HG02970 (cell line): ENCODE results near the gene WNT1.

ENCODE experiments used
- ATAC-seq: cut with Tn5 transposase; IDR thresholded peaks from one replicate; pipeline ENCODE4 v1.9.1; 2021; ENCODE audit warnings: mild to moderate bottlenecking, moderate library complexity, moderate number of reproducible peaks; ENCODE audit not compliant: unreplicated experiment, low FRiP score

The WNT1 gene

DNA sequence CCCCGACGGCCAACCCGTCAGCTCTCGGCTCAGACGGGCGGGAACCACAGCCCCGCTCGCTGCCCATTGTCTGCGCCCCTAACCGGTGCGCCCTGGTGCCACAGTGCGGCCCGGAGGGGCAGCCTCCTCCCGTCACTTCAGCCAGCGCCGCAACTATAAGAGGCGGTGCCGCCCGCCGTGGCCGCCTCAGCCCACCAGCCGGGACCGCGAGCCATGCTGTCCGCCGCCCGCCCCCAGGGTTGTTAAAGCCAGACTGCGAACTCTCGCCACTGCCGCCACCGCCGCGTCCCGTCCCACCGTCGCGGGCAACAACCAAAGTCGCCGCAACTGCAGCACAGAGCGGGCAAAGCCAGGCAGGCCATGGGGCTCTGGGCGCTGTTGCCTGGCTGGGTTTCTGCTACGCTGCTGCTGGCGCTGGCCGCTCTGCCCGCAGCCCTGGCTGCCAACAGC lies at the start of gene WNT1:
Gene WNT1, plus strand, starts transcription at position 32 of the 450 bp plus-strand sequence. Its CDS starts 329 bp downstream, at position 361.
- no peak for ATAC-seq

DNA sequence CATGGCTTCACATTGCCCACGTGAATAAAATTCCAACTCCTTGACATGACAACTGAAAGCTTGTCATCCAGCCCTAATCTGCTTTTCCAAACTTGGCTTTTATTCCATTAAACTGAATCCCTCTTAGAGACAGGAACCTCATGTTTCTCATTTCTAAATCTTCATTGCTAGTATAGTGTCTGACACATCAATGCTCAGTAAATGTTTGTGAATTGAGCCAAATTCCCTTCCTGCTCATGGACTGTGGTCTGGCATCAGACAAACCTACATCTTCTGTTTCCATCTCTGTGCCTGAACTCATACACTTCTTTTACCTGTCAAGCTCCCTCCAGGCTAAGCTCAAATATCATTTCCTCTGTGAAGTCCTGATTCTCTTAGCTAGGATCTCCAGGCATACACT lies 48.6 kb upstream of the WNT1 start:
- no peak for ATAC-seq

GRCh38 chr12:48930475-48930874 lies 47.6 kb upstream of the WNT1 start:
- ATAC-seq, result no peak

DNA sequence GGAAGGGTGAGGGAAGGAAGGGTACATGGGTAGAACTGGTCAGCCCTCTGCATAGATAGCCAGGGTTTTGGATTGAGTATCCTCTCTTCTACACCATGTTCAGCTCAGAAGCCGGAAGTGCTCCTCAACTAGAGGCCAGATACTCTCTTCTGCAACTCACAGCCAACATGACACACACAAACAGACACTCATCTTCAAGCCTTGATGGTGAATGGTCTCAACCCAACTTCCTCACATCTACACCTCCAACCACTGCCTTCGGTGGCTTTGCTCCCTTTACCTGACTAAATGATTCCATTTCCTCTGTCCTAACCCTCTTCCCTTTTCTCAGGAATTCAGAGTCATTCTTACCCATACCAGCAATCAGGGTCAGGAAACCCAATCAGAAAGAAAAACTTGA lies 45.2 kb upstream of the WNT1 start:
- no peak for ATAC-seq

DNA sequence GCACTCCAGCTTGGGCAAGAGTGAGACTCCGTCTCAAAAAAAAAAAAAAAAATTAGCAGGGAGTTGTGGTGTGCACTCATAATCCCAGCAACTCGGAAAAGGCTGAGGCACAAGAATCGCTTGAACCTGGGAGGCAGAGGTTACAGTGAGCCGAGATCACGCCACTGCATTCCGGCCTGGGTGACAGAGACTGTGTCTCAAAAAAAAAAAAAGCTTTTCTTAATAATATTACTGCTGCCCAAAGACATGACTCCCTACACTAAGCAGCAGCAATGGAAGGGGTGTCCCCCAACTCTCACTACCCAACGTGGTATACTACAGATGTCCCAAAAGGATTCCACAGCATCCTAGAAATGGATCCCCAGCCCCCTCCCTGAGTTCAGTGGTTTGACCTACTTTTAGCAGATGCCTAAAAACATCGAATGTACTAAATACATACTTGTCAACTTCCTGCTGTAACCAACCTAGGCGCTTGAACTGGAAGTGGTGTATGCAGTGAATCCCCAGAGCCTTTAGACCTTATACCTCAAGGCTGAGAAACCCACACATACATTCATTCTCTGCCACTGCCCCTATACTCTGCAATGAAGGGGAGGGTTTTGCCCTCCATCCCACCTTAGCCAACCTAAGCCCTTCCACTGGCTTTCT lies 44.3 kb upstream of the WNT1 start:
- no peak for ATAC-seq

- ATAC-seq, result no peak
These were observed 43.8 kb upstream of the WNT1 start for GRCh38 chr12:48934312-48934706.

DNA sequence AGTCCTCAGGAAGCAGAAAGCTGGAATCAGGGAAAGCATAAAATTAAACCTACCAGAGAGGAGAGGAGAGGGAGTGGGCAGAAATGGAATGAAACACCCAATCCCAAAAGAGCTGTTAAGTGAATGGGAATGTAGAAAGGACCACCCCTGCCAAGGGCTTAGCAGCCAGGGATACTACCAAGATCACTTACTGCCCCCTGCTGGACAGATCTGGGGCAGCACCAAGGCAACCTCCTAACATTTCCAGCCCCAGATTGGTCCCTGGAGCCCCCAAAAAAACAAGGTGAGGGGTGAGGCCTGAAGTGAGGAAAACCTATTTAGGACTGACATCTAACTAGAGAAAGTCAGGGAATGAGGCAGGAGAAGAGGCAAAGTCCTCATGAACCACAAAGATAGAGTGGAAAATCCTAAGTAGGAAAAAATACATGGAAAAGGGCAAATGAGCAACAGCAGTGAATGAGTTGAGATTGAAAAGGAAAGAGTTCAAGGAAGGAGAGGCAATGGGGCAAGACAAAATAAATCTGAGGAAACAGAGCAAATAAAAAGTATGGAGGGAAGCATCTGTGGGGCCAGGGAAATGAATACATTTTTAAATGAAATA lies 41.6 kb upstream of the WNT1 start:
- no peak for ATAC-seq

GRCh38 chr12:48937170-48937569 lies 41.0 kb upstream of the WNT1 start:
- ATAC-seq, result no peak

GRCh38 chr12:48938805-48939204 lies 39.3 kb upstream of the WNT1 start:
- no peak for ATAC-seq

DNA sequence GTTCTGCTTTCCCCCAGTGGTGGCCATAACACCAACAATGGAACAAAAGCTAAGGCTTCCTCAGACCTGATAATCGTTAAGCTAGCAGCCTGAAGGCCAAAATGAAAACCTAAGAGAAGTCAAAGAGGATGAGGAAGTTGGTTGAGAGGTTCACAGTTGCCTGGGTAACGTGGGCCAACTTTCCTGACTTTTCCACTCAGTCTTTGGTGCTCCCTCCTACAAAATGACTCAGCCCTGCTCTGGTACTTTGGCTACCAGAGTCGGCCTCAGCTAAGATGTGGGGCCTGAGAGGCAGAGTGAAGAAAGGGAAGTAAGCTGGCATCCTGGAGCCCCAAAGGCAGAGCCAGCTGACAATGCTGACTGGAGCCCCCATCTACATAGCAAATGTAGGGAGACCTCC lies 37.9 kb upstream of the WNT1 start:
- ATAC-seq, result no peak

DNA sequence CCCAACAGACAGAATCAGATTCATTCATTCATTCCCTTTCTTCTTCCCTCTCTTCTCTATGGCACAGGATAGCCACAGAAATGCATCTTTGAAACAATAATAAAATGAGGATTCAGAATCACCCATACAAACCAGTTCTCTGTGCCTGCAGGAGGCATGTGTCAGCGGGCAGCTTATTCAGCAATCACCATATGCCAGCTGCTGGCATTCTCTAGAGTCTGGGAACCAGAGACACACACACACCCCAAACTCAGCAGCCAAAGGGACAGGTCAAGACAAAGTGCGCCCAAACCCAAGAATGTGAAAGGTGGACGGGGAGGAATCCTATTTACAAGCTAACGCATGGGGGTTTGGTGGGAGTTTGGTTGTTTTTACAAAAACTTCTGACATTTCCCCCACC lies 34.9 kb upstream of the WNT1 start:
- ATAC-seq, result no peak

- ATAC-seq, result no peak
These were observed 31.9 kb upstream of the WNT1 start for GRCh38 chr12:48946205-48946604.

GRCh38 chr12:48946943-48947342 lies 31.2 kb upstream of the WNT1 start:
- ATAC-seq, result no peak

DNA sequence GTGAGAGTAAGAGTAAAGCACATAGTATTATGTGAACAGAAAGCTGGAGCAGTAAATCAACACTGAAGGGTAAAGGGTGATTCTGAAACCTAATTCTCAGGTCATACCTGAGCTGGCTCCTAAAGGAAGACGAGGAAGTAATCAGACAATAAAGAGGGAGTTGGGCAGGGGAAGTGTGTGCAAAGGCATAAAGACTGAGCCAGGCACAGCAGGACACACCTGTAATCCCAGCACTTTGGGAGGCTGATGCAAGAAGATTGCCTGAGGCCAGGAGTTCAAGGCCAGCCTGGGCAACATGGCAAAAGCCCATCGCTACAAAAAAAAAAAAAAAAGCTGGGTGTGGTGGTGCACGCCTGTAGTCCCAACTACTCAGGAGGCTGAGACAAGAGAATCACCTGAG lies 30.4 kb upstream of the WNT1 start:
- ATAC-seq, result no peak

- no peak for ATAC-seq
These were observed 25.4 kb upstream of the WNT1 start for GRCh38 chr12:48952691-48953090.

- ATAC-seq, result no peak
These were observed 24.1 kb upstream of the WNT1 start for GRCh38 chr12:48954061-48954460.

DNA sequence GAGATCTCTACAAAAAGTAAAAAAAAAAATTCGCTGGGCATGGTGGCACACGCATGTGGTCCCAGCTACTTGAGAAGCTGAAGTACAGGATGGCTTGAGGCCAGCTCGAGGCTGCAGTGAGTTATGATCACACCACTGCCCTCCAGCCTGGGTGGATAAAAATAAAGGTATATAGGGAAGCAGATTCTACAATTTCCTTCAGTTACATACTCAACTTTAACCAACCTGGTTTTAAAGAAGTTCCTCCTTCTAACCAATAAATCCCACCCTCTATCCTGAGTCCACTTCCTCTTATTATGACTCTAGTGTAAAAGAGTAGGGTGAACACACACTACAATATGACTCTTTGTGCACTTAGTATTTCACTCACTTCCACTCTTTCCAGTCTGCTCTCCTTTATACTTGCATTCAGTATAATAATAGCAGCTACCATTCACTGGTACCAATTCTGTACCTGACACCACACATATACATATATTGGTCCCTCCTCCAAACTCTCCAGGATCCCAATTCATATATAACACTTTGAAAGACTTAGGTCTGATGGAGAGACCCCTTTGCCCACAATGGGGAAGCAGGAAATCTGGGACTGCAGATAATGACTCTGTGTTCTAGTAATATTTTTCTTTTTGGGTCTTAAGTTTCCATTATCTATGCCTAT lies 23.2 kb upstream of the WNT1 start:
- ATAC-seq, result no peak

DNA sequence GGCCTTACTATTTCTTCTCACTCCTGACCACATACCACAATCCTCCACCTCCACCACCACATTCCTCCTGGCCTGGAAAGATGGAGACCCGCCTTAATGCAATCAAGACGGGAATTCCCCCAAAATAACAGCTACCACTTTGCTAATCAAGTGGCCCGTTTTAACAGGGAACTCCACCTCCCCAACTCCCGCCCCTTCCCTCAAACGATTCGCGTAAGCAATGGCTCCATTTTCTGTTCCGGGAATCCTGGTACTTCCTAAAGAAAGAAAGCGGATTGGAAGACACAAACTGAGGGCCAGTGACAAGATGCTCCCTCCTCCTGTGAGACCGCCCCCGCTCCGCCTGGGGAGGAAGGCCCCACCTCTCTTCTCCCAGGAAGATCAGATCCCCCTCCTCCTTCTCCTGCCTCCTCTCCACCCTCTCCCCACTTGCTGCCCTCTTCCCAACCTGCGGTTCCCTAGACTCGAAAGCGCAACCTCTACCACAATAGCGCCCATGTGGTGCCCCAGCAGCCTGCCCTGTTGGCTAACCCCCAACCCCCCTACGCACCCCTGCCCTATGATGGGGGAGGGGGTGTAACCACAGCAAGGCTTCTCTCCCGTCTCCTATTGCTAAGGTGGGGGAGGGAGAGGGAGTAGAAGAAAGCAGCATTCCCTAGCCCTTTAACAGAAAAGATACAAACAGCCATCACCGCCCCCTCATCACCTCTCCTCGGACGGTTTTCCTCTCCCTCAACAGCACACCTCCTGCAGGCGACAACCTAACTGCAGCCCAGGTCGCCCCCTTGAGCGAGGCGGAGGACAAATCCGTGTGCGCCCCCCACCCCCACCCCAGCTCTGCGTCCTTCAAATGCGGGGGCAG lies 21.6 kb upstream of the WNT1 start:
- ATAC-seq, result no peak

- peak; percentile 71 for ATAC-seq
These were observed 20.7 kb upstream of the WNT1 start, which contains the start of gene ARF3 for GRCh38 chr12:48957141-48958048. Gene ARF3, minus strand, starts transcription at chr12:48957487. Its CDS starts 16,392 bp downstream, at chr12:48941095.

DNA sequence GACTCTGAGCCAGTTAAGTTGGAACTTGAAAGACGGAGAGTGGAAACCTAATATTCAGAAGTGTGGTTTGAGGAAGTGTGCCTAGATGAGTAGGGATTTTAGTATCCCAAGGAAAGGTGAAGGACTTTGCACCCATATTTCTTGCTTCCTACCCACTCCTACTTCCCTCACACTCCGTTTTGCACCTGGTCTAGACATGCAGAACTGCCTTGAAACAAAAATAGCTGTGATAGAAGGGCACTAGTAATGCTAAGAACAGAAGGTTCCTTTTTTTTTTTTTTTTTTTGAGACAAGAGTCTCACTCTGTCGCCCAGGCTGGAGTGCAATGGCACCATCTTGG lies 20.1 kb upstream of the WNT1 start:
- no peak for ATAC-seq
